Naive thymus-derived CD8-positive, alpha-beta T cell (primary cell): Measurements from ENCODE around the gene IL27RA. TPM values are rescaled to one million over a fixed set of nuclear protein-coding genes. Genes with fewer than 3 reads are reported as not detected.

Experiments
- ATAC-seq, 2 donors: fragments of 150-1000 bp; cut with Tn5 transposase in 1 of 2; sonication (Bioruptor Pico), chemical (Tn5 transposase) in 1 of 2; 1 replicate in 1 of 2; 2 replicates in 1 of 2; pipeline ENCODE4 v1.10.0; 2021; ENCODE audit warnings: mild to moderate bottlenecking in 2 of 2, moderate library complexity in 2 of 2
- POLR2A ChIA-PET: fragments of 350-600 bp; sonication (Branson Sonifier 250); formaldehyde crosslinking; loops from one replicate; lab custom pipeline; 2021; ENCODE audit warnings: antibody characterized with exemption; lab: Charles Lee
- DNase-seq, 10 donors: peaks; one replicate each; pipeline versions ENCODE4 v3.0.0 to v3.0.0-alpha.2; 2020 to 2022
- H3K27ac Mint-ChIP-seq, 10 donors: one replicate each; pipeline ENCODE4 v1.8.0; 2020 to 2022; ENCODE audit warnings: mild to moderate bottlenecking in 10 of 10, mixed read lengths in 10 of 10, moderate library complexity in 4 of 10, inconsistent platforms in 1 of 10
- H3K27me3 Mint-ChIP-seq, 5 donors: one replicate each; pipeline ENCODE4 v1.8.0; 2021 to 2022; ENCODE audit warnings: mixed read lengths in 5 of 5
- H3K36me3 Mint-ChIP-seq, 3 donors: one replicate each; pipeline ENCODE4 v1.8.0; 2020 to 2022; ENCODE audit warnings: mixed read lengths in 3 of 3, mild to moderate bottlenecking in 2 of 3, inconsistent platforms in 1 of 3
- H3K4me1 Mint-ChIP-seq, 4 donors: one replicate each; pipeline ENCODE4 v1.8.0; 2021 to 2022; ENCODE audit warnings: mixed read lengths in 4 of 4
- H3K4me3 Mint-ChIP-seq, 10 donors: one replicate each; pipeline ENCODE4 v1.8.0; 2020 to 2022; ENCODE audit warnings: mild to moderate bottlenecking in 10 of 10, mixed read lengths in 10 of 10, moderate library complexity in 6 of 10, inconsistent platforms in 1 of 10
- H3K9me3 Mint-ChIP-seq, 9 donors: one replicate each; pipeline ENCODE4 v1.8.0; 2020 to 2022; ENCODE audit warnings: mixed read lengths in 9 of 9, mild to moderate bottlenecking in 3 of 9, inconsistent platforms in 1 of 9, moderate library complexity in 1 of 9
- polyA plus RNA-seq, 3 donors: library from polyadenylated mRNA; unstranded; fragments of 300-500 nt; fragmentation: Illumina TruSeq; gene quantifications; one replicate each; pipeline ENCODE4 v1.2.3, GENCODE V29; 2021
- total RNA-seq, 8 experiments: library from RNA in 2 of 8; stranded (reverse) in 2 of 8; gene quantifications; one replicate each; pipeline ENCODE4 v1.2.3 and lab custom pipeline; 2021 to 2026

The IL27RA gene
- total and polyA plus RNA-seq, 5 experiments from 2014 or later = 54.2 to 91.2 (median 54.7) TPM

DNA sequence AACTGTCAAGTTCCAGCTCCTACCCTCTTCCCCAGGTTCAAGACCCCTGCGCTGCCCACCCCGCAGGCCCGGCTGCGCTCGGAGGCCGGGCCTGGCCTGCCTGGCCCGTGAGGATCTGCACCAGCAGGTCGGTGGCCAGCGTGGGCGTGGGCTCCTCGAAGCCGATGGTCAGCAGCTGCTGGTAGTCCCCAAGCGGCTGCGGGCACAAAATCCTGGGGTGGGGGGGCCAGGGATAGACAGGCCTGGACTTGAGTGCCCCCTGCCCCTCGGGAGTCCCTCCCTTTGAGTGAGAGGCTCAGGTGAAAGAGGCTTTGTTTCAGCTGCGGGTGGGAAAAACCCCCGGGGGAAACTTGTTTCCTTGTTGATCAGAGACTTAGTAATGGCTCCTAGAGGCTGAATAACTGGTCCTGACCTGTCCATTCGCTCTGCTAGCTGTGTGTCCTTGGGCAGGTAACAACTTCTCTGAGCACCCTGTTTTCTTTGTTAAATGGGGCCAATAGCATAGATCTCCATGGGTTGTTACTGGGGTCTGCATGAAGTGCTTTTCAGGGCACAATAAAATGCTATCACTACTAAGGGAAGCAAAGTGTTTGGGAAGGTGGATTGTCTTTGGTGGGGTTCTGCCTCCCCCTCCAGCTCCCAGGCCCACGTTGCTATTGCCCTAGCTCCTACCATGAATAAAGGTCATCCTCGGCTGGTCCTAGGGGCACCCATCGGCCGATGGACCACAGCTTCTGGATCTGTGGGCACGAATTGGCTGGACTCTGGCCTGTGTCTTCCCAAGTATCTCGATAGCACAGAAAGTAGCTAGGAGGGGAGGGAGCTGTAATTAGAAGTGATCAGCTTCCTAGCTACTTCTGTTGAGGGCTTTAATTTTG, 50.5 kb downstream of the IL27RA start:
- Mint-ChIP-seq H3K36me3 (peaks cover 0 to 2% (median 0%) of the 10 kb centered on the region in 3 donors), H3K4me1 (peaks cover 8 to 29% (median 19%) of the 10 kb centered on the region in 4 donors), H3K4me3 (peak overlapping the region; percentile 84 to 98 (median 95)), H3K9me3 (no peaks in the 10 kb centered on the region), H3K27me3 (no peaks in the 10 kb centered on the region), H3K27ac (peak overlapping the region; percentile 74 to 99 (median 97))
- DNase-seq = peak in 3 of 10 donors; percentile 20 to 44 (median 29)
- ATAC-seq = peak; percentile 20 to 48
- POLR2A ChIA-PET = interaction anchor here (0.6 to 3.2 kb wide), 19 partner anchors 8 to 436 kb away, joined by 3 to 16 read pairs (median 5); partner anchors contain the start of genes ASF1B, DNAJB1, IL27RA and PRKACA

DNA sequence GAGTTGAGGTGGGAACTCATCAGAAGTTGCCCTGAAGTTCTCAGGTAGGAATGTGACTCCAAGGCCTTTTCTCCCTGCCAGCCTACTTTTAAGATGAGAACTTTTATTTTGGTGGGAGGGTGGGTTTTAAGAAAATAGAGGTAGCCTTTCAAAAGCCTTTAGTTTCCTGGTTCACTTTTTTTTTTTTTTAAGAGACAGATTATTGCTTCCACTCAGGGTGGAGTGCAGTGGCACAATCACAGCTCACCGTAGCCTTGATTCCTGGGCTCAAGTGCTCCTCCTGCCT, 51.1 kb downstream of the IL27RA start:
- H3K27ac Mint-ChIP-seq = peak overlapping the region in 7 of 10 donors; percentile 8 to 90 (median 50)
- ATAC-seq = no peak

DNA sequence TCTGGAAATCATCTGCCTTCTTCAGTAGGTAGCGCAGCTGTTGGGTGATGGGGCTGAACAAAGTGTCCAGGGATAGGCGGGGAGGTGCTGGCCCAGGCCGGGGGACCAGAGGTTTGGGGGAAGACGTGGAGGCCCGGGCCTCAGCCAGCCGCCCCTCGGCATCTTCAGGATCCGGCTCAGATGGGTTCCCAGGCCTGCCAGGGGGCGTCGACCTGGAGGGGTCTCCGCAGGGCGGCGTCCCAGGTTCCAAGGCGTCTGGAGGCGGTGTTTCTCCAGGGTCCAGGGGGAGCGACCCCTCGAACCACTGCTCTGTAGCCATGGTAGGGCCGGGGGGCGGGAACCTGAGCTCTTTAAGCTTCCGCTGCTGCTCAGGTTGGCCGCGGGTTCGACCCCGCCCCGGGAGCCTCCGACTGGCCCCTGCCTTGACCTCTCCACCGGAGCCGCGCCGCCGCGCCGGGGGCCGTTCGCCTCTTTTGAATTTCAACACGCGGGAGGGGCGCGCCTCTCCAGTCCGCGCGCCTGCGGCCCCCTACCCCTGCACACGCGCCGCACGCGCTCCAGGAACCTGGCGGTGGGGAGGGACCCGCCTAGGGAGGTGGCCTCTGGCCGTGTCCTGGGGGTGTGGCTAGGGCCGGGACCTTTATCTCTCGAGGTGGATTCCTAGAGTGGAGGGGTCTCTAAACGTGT, 53.9 kb downstream of the IL27RA start, which contains the start of gene C19orf67:
Gene C19orf67 (minus strand): TSS at position 475 of the 687 bp plus-strand sequence. CDS start 156 bp downstream, at position 319.
- no peak for DNase-seq
- Mint-ChIP-seq H3K9me3 (no peaks in the 10 kb centered on the region), H3K4me1 (peaks cover 13 to 33% (median 21%) of the 10 kb centered on the region in 4 donors), H3K4me3 (peak within 1 kb of the TSS in 1 of 10 donors; percentile 71), H3K27ac (peak within 1 kb of the TSS in 2 of 10 donors; percentile 43 to 86), H3K27me3 (no peaks in the 10 kb centered on the region), H3K36me3 (peaks cover 1 to 16% (median 4%) of the 10 kb centered on the region in 3 donors)
- ATAC-seq = no peak
- POLR2A ChIA-PET = no interaction called here

More for the DNA sequence above, 51.1 kb downstream of the IL27RA start:
- Mint-ChIP-seq H3K4me1 (peaks cover 8 to 25% (median 19%) of the 10 kb centered on the region in 4 donors), H3K4me3 (peak overlapping the region; percentile 36 to 98 (median 95)), H3K9me3 (no peaks in the 10 kb centered on the region), H3K27me3 (no peaks in the 10 kb centered on the region), H3K36me3 (peaks cover 0 to 2% (median 0%) of the 10 kb centered on the region in 3 donors)
- no peak for DNase-seq
- POLR2A ChIA-PET = interaction anchor here (0.6 to 3.2 kb wide), 11 partner anchors 7 to 295 kb away, joined by 3 to 16 read pairs (median 8); partner anchors contain the start of genes ASF1B, IL27RA and PRKACA

DNA sequence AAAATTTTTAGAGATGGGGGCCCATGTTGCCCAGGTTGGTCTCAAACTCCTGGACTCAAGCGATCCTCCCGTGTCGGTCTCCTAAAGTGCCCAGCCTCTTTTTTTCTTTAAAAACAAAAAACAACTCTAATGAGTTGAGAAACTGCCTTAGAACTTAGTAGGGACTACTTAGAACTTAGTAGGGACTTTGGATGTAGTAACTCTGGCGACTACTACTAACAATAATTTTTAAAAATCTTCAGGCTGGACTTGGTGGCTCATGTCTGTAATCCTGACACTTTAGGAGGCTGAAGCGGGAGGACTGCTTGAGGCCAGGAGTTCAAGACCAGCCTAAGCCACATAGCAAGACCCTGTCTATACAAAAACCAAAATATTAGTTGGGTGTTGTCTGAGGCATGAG, 54.5 kb downstream of the IL27RA start:
- POLR2A ChIA-PET = interaction anchor here (1.2 kb wide), 1 partner anchor 30 kb away, joined by 3 read pairs; no protein-coding TSS in a partner anchor
- peaks cover 1 to 16% (median 4%) of the 10 kb centered on the region in 3 donors for H3K36me3 Mint-ChIP-seq
- DNase-seq (no peak), ATAC-seq (no peak)
- H3K27ac Mint-ChIP-seq = no peak overlapping the region
- no peak overlapping the region for H3K4me3 Mint-ChIP-seq
- no peaks in the 10 kb centered on the region for H3K9me3 Mint-ChIP-seq
- no peaks in the 10 kb centered on the region for H3K27me3 Mint-ChIP-seq
- H3K4me1 Mint-ChIP-seq = peaks cover 12 to 27% (median 18%) of the 10 kb centered on the region in 4 donors

DNA sequence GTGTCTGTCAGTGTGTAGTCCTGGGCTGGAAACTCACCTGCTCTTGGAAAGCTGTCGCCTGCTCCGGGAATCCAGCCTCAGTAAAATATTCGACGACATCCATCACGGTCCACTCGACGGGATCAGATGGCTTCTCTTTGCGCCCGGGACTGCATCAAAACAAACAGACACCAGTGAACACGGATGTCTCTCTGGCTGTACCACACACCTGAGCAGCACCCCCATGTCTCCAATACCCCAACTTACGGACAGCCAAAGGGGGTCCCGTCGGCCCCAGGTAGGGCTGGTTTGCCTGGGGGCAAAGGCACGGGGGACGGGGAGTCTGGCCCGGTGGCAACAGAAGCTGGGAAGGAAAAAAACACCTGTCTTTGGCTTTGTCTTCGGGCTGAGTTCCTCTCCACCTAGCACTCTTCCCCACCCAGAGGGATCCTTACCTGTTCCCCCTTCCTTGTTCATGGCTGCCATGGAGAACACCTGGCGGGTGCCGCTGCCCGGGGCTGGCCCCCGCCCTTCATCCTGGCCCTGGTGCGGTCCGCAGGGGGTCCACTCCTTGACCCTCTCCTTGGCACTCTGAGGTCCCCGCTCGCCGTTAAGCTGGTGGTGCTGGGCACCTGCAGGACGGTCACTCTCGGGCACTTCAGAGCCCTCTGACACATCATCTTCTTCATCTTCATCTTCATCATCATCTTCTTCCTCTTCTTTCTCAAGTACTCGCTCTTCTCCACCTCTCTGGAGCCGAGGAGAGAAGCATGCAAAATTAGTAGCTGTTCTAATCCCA, 57.3 kb downstream of the IL27RA start:
- DNase-seq = no peak
- Mint-ChIP-seq H3K36me3 (peaks cover 4 to 16% (median 11%) of the 10 kb centered on the region in 3 donors), H3K4me1 (peaks cover 16 to 26% (median 18%) of the 10 kb centered on the region in 4 donors), H3K27me3 (peaks cover 0 to 2% (median 0%) of the 10 kb centered on the region in 5 donors), H3K27ac (peak overlapping the region in 9 of 10 donors; percentile 41 to 93 (median 90)), H3K4me3 (peak overlapping the region; percentile 66 to 94 (median 86)), H3K9me3 (peaks cover 0 to 11% (median 0%) of the 10 kb centered on the region in 9 donors)
- POLR2A ChIA-PET = interaction anchor here (0.9 to 2.1 kb wide), 7 partner anchors 13 to 207 kb away, joined by 3 to 9 read pairs (median 3); partner anchors contain the start of genes ASF1B, IL27RA and PRKACA
- no peak for ATAC-seq

DNA sequence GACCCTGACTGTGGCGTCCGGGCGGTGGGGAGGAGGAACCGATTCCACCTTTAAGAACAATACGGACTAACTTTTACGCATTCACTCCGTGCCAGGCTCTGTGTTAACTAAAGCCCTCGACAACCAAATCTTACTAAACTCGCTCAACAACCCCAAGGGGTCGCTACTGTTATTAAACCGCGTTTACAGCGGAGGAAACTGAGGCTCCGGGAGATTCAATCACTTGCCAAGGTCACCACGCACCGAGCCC, 57.8 kb downstream of the IL27RA start:
- Mint-ChIP-seq H3K27ac (peak overlapping the region in 9 of 10 donors; percentile 41 to 93 (median 76)), H3K36me3 (peaks cover 4 to 16% (median 11%) of the 10 kb centered on the region in 3 donors), H3K9me3 (peaks cover 0 to 11% (median 0%) of the 10 kb centered on the region in 9 donors), H3K4me3 (peak overlapping the region; percentile 66 to 94 (median 86)), H3K27me3 (peaks cover 0 to 2% (median 0%) of the 10 kb centered on the region in 5 donors), H3K4me1 (peaks cover 16 to 26% (median 18%) of the 10 kb centered on the region in 4 donors)
- no peak for ATAC-seq
- DNase-seq = peak in 3 of 10 donors; percentile 35 to 43 (median 42)
- POLR2A ChIA-PET = interaction anchor here (0.9 to 2.1 kb wide), 7 partner anchors 14 to 207 kb away, joined by 3 to 9 read pairs (median 3); partner anchors contain the start of genes ASF1B, IL27RA and PRKACA

DNA sequence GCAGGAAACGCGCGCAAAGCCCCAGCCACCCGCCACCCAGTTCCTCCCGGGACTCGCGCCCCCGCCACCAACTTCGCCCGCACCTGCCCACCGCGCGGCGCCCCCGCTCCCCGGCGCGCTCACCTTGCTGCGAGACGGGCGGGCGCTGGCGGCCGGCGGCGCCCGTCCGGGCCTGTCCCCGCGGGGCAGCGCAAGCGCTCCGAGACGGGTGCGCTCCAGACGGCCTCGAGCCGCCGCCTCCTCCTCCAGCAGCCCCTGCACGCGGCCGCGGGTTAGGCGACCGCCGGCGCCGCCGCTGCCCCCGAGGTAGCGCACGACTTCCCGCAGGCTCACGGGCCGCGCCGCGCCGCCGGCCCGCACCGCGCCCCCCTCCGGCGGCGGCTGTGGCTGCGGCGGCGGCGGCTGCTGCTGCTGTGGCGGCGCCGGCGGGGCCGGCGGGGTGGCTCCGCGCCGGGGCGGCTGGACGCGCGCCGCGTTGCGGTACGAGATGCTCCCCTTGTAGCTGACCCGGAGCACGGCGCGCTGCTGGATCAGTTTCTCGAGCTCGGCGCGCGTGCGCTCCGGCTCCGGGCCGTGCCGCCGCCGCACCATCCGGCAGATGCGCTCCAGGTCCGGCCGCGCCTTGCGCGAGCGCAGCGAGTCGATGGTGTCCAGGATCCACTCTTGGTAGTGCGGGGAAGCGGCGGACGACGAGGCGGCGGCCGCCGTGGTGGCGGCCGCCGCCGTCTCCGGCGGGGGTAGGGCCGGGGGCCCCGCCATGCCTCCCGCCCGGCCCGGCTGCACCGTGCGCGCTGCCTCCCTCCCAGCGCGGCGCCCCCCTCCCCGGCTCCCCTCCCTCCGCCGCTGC, 58.3 kb downstream of the IL27RA start:
- peaks cover 4 to 16% (median 11%) of the 10 kb centered on the region in 3 donors for H3K36me3 Mint-ChIP-seq
- peak overlapping the region; percentile 70 to 94 (median 86) for H3K4me3 Mint-ChIP-seq
- POLR2A ChIA-PET = interaction anchor here (0.6 to 2.1 kb wide), 9 partner anchors 8 to 208 kb away, joined by 3 to 12 read pairs (median 4); partner anchors contain the start of genes ASF1B, IL27RA and PRKACA
- peaks cover 0 to 11% (median 0%) of the 10 kb centered on the region in 9 donors for H3K9me3 Mint-ChIP-seq
- ATAC-seq (peak; percentile 15 to 16), DNase-seq (peak in 8 of 10 donors; percentile 31 to 49 (median 43))
- peaks cover 0 to 2% (median 0%) of the 10 kb centered on the region in 5 donors for H3K27me3 Mint-ChIP-seq
- H3K27ac Mint-ChIP-seq = peak overlapping the region in 9 of 10 donors; percentile 41 to 94 (median 85)
- peaks cover 18 to 30% (median 21%) of the 10 kb centered on the region in 4 donors for H3K4me1 Mint-ChIP-seq

DNA sequence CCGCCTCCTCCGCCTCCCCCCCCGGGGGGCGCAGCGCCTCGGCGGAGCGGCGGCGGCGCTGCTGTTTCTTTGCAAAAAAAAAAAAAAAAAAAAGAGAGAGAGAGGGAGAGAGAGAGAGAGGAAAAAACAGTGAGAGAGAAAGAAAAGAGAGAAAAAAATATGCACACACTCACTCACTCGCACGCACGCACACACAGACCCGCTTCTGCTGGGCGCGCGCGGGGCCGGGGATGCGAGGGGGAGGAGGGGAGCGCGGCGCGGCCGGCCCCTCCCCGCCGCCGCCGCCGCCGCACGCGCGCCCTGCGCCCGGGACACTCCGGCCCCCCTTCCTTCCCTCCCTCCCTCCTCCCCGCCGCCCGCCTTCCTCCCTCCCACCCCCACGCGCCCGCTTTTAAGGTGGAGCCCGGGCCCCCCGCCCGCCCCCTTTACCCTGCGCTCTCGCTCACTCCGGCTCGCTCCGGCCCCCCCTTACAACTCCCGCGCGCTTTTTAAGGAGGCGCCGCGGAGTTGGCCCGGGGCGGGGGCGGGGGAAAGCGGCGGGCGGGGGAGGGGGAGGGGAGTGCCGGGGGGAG, 59.0 kb downstream of the IL27RA start, which contains the start of gene SAMD1:
Gene SAMD1 (minus strand): TSS at position 243 of the 572 bp plus-strand sequence.
- peaks cover 0 to 2% (median 0%) of the 10 kb centered on the region in 5 donors for H3K27me3 Mint-ChIP-seq
- POLR2A ChIA-PET = interaction anchor here (0.6 to 1.9 kb wide), 20 partner anchors 8 to 315 kb away, joined by 3 to 21 read pairs (median 4); partner anchors contain the start of genes ASF1B, DCAF15, IL27RA and PRKACA
- H3K4me3 Mint-ChIP-seq = peak within 1 kb of the TSS; percentile 91 to 100 (median 100)
- peaks cover 0 to 11% (median 0%) of the 10 kb centered on the region in 9 donors for H3K9me3 Mint-ChIP-seq
- peak; percentile 56 to 66 for ATAC-seq
- H3K4me1 Mint-ChIP-seq = peaks cover 17 to 30% (median 20%) of the 10 kb centered on the region in 4 donors
- H3K36me3 Mint-ChIP-seq = peaks cover 4 to 14% (median 11%) of the 10 kb centered on the region in 3 donors
- DNase-seq = peak; percentile 69 to 96 (median 84)
- peak within 1 kb of the TSS; percentile 89 to 100 (median 99) for H3K27ac Mint-ChIP-seq

DNA sequence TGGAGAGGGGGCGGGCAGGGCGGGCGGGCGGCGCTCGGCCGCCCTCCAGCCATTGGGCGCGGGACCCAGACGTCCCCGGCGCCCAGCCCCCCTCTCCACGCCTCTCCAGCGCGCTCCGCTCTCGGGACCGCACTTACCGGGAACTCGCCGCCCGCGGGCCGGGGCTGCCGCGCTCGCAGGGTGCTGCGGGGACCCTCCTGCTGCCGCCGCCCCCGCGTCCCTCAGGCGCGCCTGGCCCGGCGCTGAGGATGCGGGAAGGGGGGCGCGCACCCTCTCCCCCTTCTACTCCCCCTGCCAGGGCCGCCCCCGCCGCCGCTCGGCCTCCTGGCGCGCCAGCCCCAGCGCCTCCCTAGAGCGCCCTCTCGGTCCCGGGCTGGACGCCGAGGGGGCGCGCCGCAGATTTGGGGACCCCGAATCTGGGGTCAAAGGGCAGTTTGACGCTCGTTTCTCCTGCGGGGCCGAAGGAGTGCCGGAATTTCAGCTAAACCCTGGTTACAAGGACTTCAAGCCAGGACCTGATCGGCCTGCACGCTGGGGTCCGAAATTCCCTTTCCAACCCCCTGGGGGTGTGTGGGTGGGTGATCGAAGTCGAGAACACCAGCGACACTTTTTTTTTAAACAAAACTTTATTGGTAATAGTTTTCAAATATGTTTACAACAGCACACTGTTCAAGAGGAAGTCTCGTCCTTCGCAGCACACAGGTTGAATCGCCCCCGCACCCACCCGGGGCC, 59.7 kb downstream of the IL27RA start:
- POLR2A ChIA-PET = interaction anchor here (0.6 to 1.7 kb wide), 21 partner anchors 9 to 982 kb away, joined by 3 to 21 read pairs (median 4); partner anchors contain the start of genes ASF1B, DCAF15, IL27RA and PRKACA
- Mint-ChIP-seq H3K4me3 (peak overlapping the region; percentile 91 to 100 (median 100)), H3K36me3 (peaks cover 4 to 14% (median 11%) of the 10 kb centered on the region in 3 donors), H3K4me1 (peaks cover 17 to 30% (median 20%) of the 10 kb centered on the region in 4 donors), H3K27ac (peak overlapping the region; percentile 89 to 100 (median 99)), H3K9me3 (peaks cover 0 to 11% (median 0%) of the 10 kb centered on the region in 9 donors), H3K27me3 (peaks cover 0 to 2% (median 0%) of the 10 kb centered on the region in 5 donors)
- peak in 8 of 10 donors; percentile 40 to 89 (median 82) for DNase-seq
- ATAC-seq = peak; percentile 54 to 70
